ENCODE measurements around the gene MFSD2A. TPM values are rescaled to one million over a fixed set of nuclear protein-coding genes. Genes with fewer than 3 reads are reported as not detected.

The MFSD2A gene
- total RNA-seq (2013; cell fraction: nucleolus; rRNA removed) = 36.5 and 40.1 TPM in 2 replicates
- total RNA-seq (2014; rRNA removed) = 30.1 and 34.0 TPM in 2 replicates
- total RNA-seq (2014; rRNA removed; fragmentation: Illumina TruSeq; extraction: Trizol) = 13.3 and 14.0 TPM in 2 replicates
- total RNA-seq (2021) = 23.1 and 23.4 TPM in 2 replicates
- 4.5 TPM for polyA plus RNA-seq (2011; ENCODE audit: low read depth)
- 6.5 and 11.0 TPM in 2 replicates for polyA plus RNA-seq (2011; rRNA removed)
- polyA plus RNA-seq (2011; cell fraction: cytosol; rRNA removed) = 14.0 and 15.4 TPM in 2 replicates
- polyA plus RNA-seq (2011; cell fraction: nucleus; rRNA removed) = 54.2 and 55.9 TPM in 2 replicates
- 7.7 and 9.9 TPM in 2 replicates for polyA plus RNA-seq (2012)
- 19.5 and 21.6 TPM in 2 replicates for polyA plus RNA-seq (2014; fragmentation: Illumina TruSeq; extraction: Trizol)
- 1 to 10 TPM in 1 of 2 experiments, under 1 TPM in 1; 0.84 to 1.9 TPM for polyA plus RNA-seq (2014; fragmentation: Nextera tagmentation; extraction: Ambion mirVana)
- polyA plus RNA-seq (2014; rRNA removed) = 21.7 and 21.9 TPM in 2 replicates
- polyA plus RNA-seq (2016; fragmentation: Nextera tagmentation; extraction: Ambion mirVana) = 10 to 100 TPM; 14.3 to 16.1 TPM
- polyA minus RNA-seq (2011; rRNA and poly(A)+ RNA removed) = 15.6 and 23.0 TPM in 2 replicates
- 6.1 and 6.7 TPM in 2 replicates for polyA minus RNA-seq (2011; cell fraction: cytosol; rRNA and poly(A)+ RNA removed)
- 15.2 and 30.2 TPM in 2 replicates for polyA minus RNA-seq (2011; cell fraction: nucleus; rRNA and poly(A)+ RNA removed)
- percentile 76 among the genes with signal in this experiment for Bru-seq, nascent RNA
- percentile 75 among the genes with signal in this experiment for BruChase-seq, experiment 1, labeled RNA remaining after a 6-hour chase
- BruChase-seq, experiment 2, labeled RNA remaining after a 2-hour chase = percentile 73 among the genes with signal in this experiment
- long read RNA-seq, experiment 1, transcript MFSD2A-202 (14 exons, 2,154 nt) = major isoform, 10 of 14 reads
- long read RNA-seq, experiment 1, partial matches to known transcripts = 0 of 14 reads
- long read RNA-seq, experiment 1, other reads (novel, unspliced or antisense) = 4 of 14 reads
- long read RNA-seq, experiment 2, transcript MFSD2A-202 (14 exons, 2,154 nt) = major isoform, 17 of 36 reads
- long read RNA-seq, experiment 2, partial matches to known transcripts = 7 of 36 reads
- long read RNA-seq, experiment 2, other reads (novel, unspliced or antisense) = 10 of 36 reads

DNA sequence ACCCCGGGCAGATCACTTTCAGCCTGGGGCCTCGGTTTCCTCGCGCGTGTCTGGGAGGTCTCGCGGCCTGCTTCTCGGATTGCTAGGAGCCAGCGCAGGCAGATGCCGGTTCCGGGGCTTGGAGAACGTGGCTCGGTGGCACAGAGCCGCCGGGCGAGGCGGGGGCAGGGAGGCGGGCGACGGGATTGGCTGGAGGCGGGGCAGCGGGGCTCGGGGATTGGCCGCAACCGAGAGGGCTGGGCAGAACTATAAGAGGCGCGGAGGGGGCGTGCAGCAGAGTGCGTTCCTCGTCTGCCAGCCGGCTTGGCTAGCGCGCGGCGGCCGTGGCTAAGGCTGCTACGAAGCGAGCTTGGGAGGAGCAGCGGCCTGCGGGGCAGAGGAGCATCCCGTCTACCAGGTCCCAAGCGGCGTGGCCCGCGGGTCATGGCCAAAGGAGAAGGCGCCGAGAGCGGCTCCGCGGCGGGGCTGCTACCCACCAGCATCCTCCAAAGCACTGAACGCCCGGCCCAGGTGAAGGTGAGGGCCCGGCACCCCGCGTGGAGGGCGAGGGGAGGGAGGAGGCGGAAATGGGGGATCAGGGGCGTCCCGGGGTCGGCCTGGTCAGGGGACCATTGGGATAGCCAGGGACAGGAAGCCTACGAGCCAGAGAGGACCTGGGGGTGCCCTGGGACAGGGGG, at the start of gene MFSD2A:
Gene MFSD2A (plus strand): TSS at position 276 of the 677 bp plus-strand sequence. CDS start 148 bp downstream, at position 424.
- Histone ChIP-seq H3K4me2 (ENCODE audit: control insufficient read depth, insufficient read depth) (peak within 1 kb of the TSS; percentile 99), H3K4me3 (peak within 1 kb of the TSS; percentile 89), H3K27me3 (replicated peaks in 1 of 2; ENCODE audit: control insufficient read depth in 2 of 2, insufficient read depth in 2 of 2, low read length in 1 of 2) (no peaks in the 10 kb centered on the region), H2AFZ (ENCODE audit: control insufficient read depth, low read depth, low read length) (peak within 1 kb of the TSS; percentile 55), H3K9ac (ENCODE audit: control insufficient read depth, insufficient read depth, low read length) (peak within 1 kb of the TSS; percentile 77), H3K27ac (ENCODE audit: control insufficient read depth, insufficient read depth) (peak within 1 kb of the TSS; percentile 74), H4K20me1 (ENCODE audit: control insufficient read depth, insufficient read depth) (no peaks in the 10 kb centered on the region), H3K9me3 (replicated peaks; ENCODE audit: control insufficient read depth, insufficient read depth, low read length) (no peaks in the 10 kb centered on the region; the same call in 2 of the 3 replicates), H3K36me3 (ENCODE audit: control insufficient read depth in 2 of 2, insufficient read depth in 2 of 2, low read length in 1 of 2) (peaks cover 0 to 3% of the 10 kb centered on the region in 2 experiments; a peak in 2 of 4 replicates), H3K4me1 (ENCODE audit: control insufficient read depth, insufficient read depth, low read length) (peaks cover 14% of the 10 kb centered on the region), H3K79me2 (ENCODE audit: control insufficient read depth, insufficient read depth, low read length) (peaks cover 31% of the 10 kb centered on the region)
- RAD21 ChIA-PET (ENCODE audit: unreplicated experiment) = interaction anchor here (0.6 to 7.4 kb wide), 8 partner anchors 17 to 253 kb away, joined by 3 to 39 read pairs (median 9); no protein-coding TSS in a partner anchor
- ATAC-seq (peak; percentile 93), DNase-seq (ENCODE audit: low read depth, low spot score) (peak; percentile 55), FAIRE-seq (no peak)
- in situ Hi-C loops (cut with MboI) (no loop called here), intact Hi-C loops (cut with micrococcal nuclease; ENCODE audit: unreplicated experiment) (no loop called here)
- POLR2A ChIA-PET = interaction anchor here (1.0 to 2.8 kb wide), 6 partner anchors 16 to 109 kb away, joined by 3 to 16 read pairs (median 7); no protein-coding TSS in a partner anchor
- under 1% methylated on average over 55 of the region's 62 CpGs for WGBS (ENCODE audit: insufficient coverage, insufficient replicate concordance, low lambda C conversion rate, missing lambda C conversion rate)
- SMC1A ChIA-PET (ENCODE audit: uncharacterized antibody, unreplicated experiment) = interaction anchor here (0.6 to 8.1 kb wide), 6 partner anchors 11 to 85 kb away, joined by 3 to 64 read pairs (median 8); partner anchors contain the start of gene CAP1
- CTCF ChIA-PET = interaction anchor here (1.0 to 7.5 kb wide), 9 partner anchors 16 to 138 kb away, joined by 3 to 53 read pairs (median 10); partner anchors contain the start of gene MYCL
- BruUV-seq (replicated peaks) = no TSS peak
- TF ChIP-seq ZNF274 (IDR thresholded peaks at IDR 0.05; ENCODE audit: insufficient read depth, insufficient read length) (no peak), SIX5 (IDR thresholded peaks at IDR 0.05; ENCODE audit: low read depth, low read length, severe bottlenecking) (no peak), CBFB (IDR thresholded peaks at IDR 0.05; ENCODE audit: low read depth) (no peak), CBX5 (IDR thresholded peaks at IDR 0.05; ENCODE audit: low read depth) (no peak), SIN3A (IDR thresholded peaks at IDR 0.05; ENCODE audit: low read depth, low read length) (no peak), LARP7 (IDR thresholded peaks at IDR 0.05) (no peak), CBX3 (IDR thresholded peaks at IDR 0.05; ENCODE audit: borderline replicate concordance, low read depth) (no peak), RFX5 (IDR thresholded peaks at IDR 0.05; ENCODE audit: low read depth, low read length) (peak; percentile 11; the same call in 1 of the 2 replicates), NFIC (IDR thresholded peaks at IDR 0.05; ENCODE audit: low read depth, low read length) (no peak)
- TF ChIP-seq, protein P1, sequence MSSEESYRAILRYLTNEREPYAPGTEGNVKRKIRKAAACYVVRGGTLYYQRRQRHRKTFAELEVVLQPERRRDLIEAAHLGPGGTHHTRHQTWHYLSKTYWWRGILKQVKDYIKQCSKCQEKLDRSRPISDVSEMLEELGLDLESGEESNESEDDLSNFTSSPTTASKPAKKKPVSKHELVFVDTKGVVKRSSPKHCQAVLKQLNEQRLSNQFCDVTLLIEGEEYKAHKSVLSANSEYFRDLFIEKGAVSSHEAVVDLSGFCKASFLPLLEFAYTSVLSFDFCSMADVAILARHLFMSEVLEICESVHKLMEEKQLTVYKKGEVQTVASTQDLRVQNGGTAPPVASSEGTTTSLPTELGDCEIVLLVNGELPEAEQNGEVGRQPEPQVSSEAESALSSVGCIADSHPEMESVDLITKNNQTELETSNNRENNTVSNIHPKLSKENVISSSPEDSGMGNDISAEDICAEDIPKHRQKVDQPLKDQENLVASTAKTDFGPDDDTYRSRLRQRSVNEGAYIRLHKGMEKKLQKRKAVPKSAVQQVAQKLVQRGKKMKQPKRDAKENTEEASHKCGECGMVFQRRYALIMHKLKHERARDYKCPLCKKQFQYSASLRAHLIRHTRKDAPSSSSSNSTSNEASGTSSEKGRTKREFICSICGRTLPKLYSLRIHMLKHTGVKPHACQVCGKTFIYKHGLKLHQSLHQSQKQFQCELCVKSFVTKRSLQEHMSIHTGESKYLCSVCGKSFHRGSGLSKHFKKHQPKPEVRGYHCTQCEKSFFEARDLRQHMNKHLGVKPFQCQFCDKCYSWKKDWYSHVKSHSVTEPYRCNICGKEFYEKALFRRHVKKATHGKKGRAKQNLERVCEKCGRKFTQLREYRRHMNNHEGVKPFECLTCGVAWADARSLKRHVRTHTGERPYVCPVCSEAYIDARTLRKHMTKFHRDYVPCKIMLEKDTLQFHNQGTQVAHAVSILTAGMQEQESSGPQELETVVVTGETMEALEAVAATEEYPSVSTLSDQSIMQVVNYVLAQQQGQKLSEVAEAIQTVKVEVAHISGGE (CRISPR knock-in tag; IDR thresholded peaks at IDR 0.05) = no peak
- TF ChIP-seq, protein P2, sequence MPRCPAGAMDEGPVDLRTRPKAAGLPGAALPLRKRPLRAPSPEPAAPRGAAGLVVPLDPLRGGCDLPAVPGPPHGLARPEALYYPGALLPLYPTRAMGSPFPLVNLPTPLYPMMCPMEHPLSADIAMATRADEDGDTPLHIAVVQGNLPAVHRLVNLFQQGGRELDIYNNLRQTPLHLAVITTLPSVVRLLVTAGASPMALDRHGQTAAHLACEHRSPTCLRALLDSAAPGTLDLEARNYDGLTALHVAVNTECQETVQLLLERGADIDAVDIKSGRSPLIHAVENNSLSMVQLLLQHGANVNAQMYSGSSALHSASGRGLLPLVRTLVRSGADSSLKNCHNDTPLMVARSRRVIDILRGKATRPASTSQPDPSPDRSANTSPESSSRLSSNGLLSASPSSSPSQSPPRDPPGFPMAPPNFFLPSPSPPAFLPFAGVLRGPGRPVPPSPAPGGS (IDR thresholded peaks at IDR 0.05; ENCODE audit: borderline replicate concordance, insufficient read depth, low read depth, low read length, poor library complexity, severe bottlenecking) = no peak
- TF ChIP-seq, protein P3, sequence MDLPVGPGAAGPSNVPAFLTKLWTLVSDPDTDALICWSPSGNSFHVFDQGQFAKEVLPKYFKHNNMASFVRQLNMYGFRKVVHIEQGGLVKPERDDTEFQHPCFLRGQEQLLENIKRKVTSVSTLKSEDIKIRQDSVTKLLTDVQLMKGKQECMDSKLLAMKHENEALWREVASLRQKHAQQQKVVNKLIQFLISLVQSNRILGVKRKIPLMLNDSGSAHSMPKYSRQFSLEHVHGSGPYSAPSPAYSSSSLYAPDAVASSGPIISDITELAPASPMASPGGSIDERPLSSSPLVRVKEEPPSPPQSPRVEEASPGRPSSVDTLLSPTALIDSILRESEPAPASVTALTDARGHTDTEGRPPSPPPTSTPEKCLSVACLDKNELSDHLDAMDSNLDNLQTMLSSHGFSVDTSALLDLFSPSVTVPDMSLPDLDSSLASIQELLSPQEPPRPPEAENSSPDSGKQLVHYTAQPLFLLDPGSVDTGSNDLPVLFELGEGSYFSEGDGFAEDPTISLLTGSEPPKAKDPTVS (IDR thresholded peaks at IDR 0.05; ENCODE audit: low read depth, low read length) = no peak

All from GM12878 (cell line).